ENCODE measurements around the gene GARS1. TPM values are rescaled to one million over a fixed set of nuclear protein-coding genes. Genes with fewer than 3 reads are reported as not detected.

GARS1 gene
- total RNA-seq, 1 experiment from 2014 or later: 294 TPM

GRCh38 chr7:30663414-30663813, 68.7 kb downstream of the GARS1 start:
- no TSS peak for BruUV-seq (replicated peaks)
- ChIA-PET CTCF (no interaction called here), POLR2A (ENCODE audit: low non-redundant PET) (no interaction called here)
- H3K9me3 ChIP-seq (ENCODE audit: low read depth, low read length, poor library complexity, severe bottlenecking): no peaks in the 10 kb centered on the region
- no peaks in the 10 kb centered on the region for H3K27me3 ChIP-seq (replicated peaks; ENCODE audit: insufficient read depth, low read depth, low read length, poor library complexity)
- H3K27ac ChIP-seq (ENCODE audit: low read depth, low read length, poor library complexity, severe bottlenecking): no peak overlapping the region
- DNase-seq (ENCODE audit: low spot score): no peak
- no peak overlapping the region for H3K4me3 ChIP-seq (ENCODE audit: low read depth, low read length, poor library complexity, severe bottlenecking)
- no peak for TF ChIP-seq EZH2 (IDR thresholded peaks at IDR 0.05; ENCODE audit: borderline replicate concordance, low read depth, low read length, poor library complexity, severe bottlenecking)
- TF ChIP-seq, protein P1, sequence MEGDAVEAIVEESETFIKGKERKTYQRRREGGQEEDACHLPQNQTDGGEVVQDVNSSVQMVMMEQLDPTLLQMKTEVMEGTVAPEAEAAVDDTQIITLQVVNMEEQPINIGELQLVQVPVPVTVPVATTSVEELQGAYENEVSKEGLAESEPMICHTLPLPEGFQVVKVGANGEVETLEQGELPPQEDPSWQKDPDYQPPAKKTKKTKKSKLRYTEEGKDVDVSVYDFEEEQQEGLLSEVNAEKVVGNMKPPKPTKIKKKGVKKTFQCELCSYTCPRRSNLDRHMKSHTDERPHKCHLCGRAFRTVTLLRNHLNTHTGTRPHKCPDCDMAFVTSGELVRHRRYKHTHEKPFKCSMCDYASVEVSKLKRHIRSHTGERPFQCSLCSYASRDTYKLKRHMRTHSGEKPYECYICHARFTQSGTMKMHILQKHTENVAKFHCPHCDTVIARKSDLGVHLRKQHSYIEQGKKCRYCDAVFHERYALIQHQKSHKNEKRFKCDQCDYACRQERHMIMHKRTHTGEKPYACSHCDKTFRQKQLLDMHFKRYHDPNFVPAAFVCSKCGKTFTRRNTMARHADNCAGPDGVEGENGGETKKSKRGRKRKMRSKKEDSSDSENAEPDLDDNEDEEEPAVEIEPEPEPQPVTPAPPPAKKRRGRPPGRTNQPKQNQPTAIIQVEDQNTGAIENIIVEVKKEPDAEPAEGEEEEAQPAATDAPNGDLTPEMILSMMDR (conservative IDR thresholded peaks at IDR 0.05; ENCODE audit: low read depth, low read length): no peak
- no peaks in the 10 kb centered on the region for H3K4me1 ChIP-seq (ENCODE audit: insufficient read depth, low read length, poor library complexity, severe bottlenecking)
- intact Hi-C loops (cut with micrococcal nuclease; ENCODE audit: unreplicated experiment): no loop called here
- no peaks in the 10 kb centered on the region for H3K36me3 ChIP-seq (ENCODE audit: insufficient read depth, low read length, poor library complexity, severe bottlenecking)

DNA sequence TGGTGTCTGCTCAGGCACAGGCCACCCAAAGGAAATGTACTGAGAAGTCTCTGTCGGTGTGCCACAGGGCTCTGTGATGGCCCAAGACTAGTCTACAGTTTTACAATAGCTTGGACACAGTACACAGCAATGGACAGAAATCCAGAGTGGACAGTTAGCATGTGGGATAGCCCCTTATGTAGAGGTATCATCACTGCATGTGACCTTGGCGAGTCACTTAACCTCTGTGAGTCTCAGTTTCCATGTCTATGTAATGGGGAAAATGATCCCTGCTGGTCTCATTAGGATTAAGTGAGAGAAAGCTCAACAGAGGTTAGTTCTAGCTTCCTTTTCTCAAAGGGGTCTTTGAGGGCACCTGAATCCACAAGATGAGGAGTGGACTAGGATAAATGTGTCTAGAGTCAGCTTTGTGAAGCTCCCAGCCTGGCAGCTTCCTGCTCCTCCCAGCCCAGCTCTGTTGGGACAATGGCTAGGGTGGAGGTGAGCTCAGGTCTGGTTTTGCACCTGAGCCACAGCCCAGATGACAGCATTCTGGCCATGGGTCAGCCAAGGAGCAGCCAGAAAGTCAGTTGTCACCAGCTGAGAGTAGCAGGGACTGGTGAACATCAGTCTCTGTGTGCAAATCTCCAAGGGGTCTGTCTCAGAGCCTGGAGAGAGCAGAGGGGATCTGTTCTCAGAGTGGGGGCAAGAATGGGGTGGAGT, 69.7 kb downstream of the GARS1 start:
- Histone ChIP-seq H3K27me3 (replicated peaks; ENCODE audit: insufficient read depth, low read depth, low read length, poor library complexity) (no peaks in the 10 kb centered on the region), H3K4me1 (ENCODE audit: insufficient read depth, low read length, poor library complexity, severe bottlenecking) (no peaks in the 10 kb centered on the region), H3K27ac (ENCODE audit: low read depth, low read length, poor library complexity, severe bottlenecking) (no peak overlapping the region), H3K36me3 (ENCODE audit: insufficient read depth, low read length, poor library complexity, severe bottlenecking) (no peaks in the 10 kb centered on the region), H3K9me3 (ENCODE audit: low read depth, low read length, poor library complexity, severe bottlenecking) (no peaks in the 10 kb centered on the region), H3K4me3 (ENCODE audit: low read depth, low read length, poor library complexity, severe bottlenecking) (no peak overlapping the region)
- TF ChIP-seq, protein P1 (conservative IDR thresholded peaks at IDR 0.05; ENCODE audit: low read depth, low read length): no peak
- TF ChIP-seq EZH2 (IDR thresholded peaks at IDR 0.05; ENCODE audit: borderline replicate concordance, low read depth, low read length, poor library complexity, severe bottlenecking): no peak
- DNase-seq (ENCODE audit: low spot score): no peak
- CTCF ChIA-PET: no interaction called here
- intact Hi-C loops (cut with micrococcal nuclease; ENCODE audit: unreplicated experiment): no loop called here
- BruUV-seq (replicated peaks): no TSS peak
- POLR2A ChIA-PET (ENCODE audit: low non-redundant PET): no interaction called here

DNA sequence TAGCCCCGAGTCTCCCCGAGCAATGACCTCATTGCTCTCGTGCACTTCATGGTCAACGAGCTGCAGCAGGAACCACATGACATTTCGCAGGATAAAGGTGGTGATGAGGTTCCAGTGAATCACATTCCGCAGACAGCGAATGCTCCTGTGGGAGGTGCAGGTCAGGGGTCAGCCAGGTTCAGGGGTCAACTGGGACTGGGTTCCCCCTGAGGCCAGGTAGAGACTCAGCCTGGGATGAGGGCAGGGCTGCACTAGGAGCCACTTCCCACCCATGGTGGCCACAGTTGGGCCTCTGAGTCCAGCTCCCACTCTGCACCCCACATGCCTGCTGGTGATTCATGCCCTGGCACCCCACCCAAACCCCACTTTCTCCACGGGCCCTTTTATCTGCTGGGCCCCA, 70.4 kb downstream of the GARS1 start:
- no peak for DNase-seq (ENCODE audit: low spot score)
- intact Hi-C loops (cut with micrococcal nuclease; ENCODE audit: unreplicated experiment): no loop called here
- no TSS peak for BruUV-seq (replicated peaks)
- no peak for TF ChIP-seq EZH2 (IDR thresholded peaks at IDR 0.05; ENCODE audit: borderline replicate concordance, low read depth, low read length, poor library complexity, severe bottlenecking)
- TF ChIP-seq, protein P1 (conservative IDR thresholded peaks at IDR 0.05; ENCODE audit: low read depth, low read length): no peak
- ChIA-PET POLR2A (ENCODE audit: low non-redundant PET) (no interaction called here), CTCF (no interaction called here)
- H3K9me3 ChIP-seq (ENCODE audit: low read depth, low read length, poor library complexity, severe bottlenecking): no peaks in the 10 kb centered on the region
- H3K4me3 ChIP-seq (ENCODE audit: low read depth, low read length, poor library complexity, severe bottlenecking): no peak overlapping the region
- H3K4me1 ChIP-seq (ENCODE audit: insufficient read depth, low read length, poor library complexity, severe bottlenecking): no peaks in the 10 kb centered on the region
- H3K27ac ChIP-seq (ENCODE audit: low read depth, low read length, poor library complexity, severe bottlenecking): no peak overlapping the region
- H3K36me3 ChIP-seq (ENCODE audit: insufficient read depth, low read length, poor library complexity, severe bottlenecking): no peaks in the 10 kb centered on the region
- no peaks in the 10 kb centered on the region for H3K27me3 ChIP-seq (replicated peaks; ENCODE audit: insufficient read depth, low read depth, low read length, poor library complexity)

All from A673 (cell line).